SH-SY5Y (cell line): ENCODE measurements around the gene NPW.

Experiments
- GATA2 ChIP-seq: IDR thresholded peaks from 2 replicates; pipeline ENCODE4 v1.6.1; 2011; ENCODE audit warnings: mild to moderate bottlenecking, low read depth, low read length
- GATA3 ChIP-seq: IDR thresholded peaks from 2 replicates; pipeline ENCODE4 v1.6.1; 2011; ENCODE audit warnings: low read depth, mild to moderate bottlenecking, low read length, moderate library complexity

NPW gene

DNA sequence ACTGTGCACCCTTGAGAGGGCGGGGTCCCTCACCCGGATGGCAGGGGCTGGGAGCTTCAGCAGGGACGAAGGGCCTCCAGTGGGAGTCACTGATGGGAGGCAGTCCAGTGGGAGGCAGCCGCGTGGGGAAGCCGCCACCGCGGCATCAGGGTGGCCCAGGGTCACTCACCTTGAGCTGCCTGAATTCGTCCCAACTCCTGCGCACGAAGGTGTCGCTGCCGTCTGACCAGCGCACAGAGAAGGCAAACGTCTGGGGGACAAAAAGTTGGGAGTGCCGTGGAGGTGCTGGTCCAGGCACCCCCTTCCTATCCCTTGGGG lies 38.9 kb upstream of the NPW start:
- TF ChIP-seq GATA2 (no peak), GATA3 (no peak)

DNA sequence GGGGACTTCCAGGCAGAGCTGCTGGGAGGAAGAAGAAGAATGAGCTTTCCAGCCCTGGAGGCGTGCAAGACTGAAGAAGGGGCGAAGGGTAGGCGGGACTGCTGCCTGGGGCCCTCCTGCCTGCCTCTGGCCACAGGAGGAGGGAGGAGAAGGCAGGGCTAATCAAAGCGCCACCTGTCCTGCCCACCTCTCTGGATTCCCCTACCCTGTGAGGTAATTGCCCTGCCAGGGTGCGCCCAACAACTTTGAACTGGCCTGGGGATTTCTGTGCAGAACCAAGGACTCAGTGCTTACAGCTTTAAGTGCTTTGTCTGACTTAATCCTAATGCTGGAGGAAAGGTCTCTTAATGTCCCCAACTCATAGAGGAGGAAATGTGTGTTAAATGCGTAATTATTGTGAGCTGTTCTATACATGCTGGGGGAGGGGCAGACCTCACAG lies 38.2 kb upstream of the NPW start, which contains the start of gene NOXO1:
TSS of gene NOXO1 (minus strand) at position 72 of the 439 bp plus-strand sequence. CDS start 290 bp downstream, outside the sequence.
- TF ChIP-seq GATA2 = no peak
- no peak for TF ChIP-seq GATA3

DNA sequence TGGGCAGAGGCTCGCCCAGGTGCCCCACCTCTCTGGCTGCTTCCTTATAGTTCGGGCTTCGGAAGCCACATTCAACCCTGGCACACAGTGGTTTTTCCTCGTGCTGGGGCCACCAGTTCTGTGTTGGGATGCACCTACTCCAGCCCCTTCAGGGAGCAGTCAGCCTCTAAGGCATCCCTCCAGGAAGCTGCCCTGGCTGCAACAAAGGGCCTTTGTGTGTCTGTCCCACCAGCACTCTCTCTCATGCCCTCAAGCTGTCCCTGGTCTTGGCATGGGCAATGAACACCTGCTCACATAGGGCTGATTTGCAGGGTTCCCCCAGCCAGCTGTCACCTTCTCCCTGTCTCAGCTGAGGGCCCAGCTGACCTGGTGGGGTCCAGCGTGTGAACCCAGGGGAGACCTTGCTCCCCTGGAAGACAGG lies 37.6 kb upstream of the NPW start:
- no peak for TF ChIP-seq GATA2
- TF ChIP-seq GATA3 = no peak

GRCh38 chr16:1982991-1983543 lies 36.5 kb upstream of the NPW start:
- TF ChIP-seq GATA3 = no peak
- no peak for TF ChIP-seq GATA2

GRCh38 chr16:1983544-1984346 lies 35.8 kb upstream of the NPW start, which contains the start of gene GFER:
GFER (plus strand) TSS chr16:1984193; CDS start chr16:1984219, 26 bp downstream.
- no peak for TF ChIP-seq GATA2
- no peak for TF ChIP-seq GATA3

DNA sequence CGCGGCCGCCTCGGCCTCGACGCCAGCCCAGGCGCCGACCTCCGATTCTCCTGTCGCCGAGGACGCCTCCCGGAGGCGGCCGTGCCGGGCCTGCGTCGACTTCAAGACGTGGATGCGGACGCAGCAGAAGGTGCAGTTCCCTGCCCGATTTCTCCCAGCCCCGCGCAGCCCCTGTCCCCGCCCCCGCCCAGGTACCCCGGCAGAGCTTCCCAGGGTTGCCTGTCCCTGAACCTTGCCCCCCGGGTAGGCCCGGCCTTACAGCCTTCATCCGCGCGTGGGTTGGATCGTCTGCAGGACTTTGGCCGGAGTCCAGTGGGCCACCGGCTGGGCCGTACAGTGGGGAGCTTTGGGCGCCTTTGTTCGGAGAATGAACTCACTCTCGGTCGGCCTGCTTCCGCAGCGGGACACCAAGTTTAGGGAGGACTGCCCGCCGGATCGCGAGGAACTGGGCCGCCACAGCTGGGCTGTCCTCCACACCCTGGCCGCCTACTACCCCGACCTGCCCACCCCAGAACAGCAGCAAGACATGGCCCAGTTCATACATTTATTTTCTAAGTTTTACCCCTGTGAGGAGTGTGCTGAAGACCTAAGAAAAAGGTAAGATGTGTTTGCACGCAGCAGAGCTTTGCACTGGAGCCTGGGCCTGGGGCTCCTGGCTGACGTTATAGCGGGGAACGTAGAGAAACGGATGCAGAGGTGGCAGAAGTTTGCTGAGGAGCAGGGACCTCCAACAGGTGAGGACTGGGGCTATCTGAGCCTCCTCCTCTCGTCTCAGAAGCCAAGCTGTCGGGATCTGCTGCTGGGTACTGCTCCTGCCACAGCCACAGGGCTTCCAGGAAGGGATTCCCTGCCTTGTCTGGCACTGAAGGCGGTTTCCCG lies 35.0 kb upstream of the NPW start:
- no peak for TF ChIP-seq GATA2
- TF ChIP-seq GATA3 = no peak

- no peak for TF ChIP-seq GATA2
- no peak for TF ChIP-seq GATA3
These were observed 34.0 kb upstream of the NPW start for GRCh38 chr16:1985466-1986150.

DNA sequence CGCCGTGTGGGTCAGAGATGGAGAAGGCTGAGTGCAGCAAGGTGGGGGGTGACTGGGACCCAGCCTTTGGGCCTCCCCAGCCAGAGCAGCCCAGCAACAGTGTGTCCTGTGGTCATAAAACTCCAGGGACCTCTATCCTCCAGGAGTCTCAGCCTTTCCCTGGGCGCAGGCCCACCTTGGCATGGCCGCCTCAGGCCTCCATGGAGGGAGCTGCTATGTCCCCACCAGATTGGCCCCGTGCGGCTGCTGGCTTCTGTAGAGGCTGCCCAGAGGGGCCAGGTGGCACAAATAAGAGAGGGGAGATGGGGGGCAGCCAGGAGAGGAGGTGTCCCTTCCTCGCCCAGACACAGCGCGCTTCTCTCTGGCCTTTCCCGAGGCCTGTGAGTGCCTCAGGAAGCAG lies 32.4 kb upstream of the NPW start:
- TF ChIP-seq GATA3 = no peak
- no peak for TF ChIP-seq GATA2

DNA sequence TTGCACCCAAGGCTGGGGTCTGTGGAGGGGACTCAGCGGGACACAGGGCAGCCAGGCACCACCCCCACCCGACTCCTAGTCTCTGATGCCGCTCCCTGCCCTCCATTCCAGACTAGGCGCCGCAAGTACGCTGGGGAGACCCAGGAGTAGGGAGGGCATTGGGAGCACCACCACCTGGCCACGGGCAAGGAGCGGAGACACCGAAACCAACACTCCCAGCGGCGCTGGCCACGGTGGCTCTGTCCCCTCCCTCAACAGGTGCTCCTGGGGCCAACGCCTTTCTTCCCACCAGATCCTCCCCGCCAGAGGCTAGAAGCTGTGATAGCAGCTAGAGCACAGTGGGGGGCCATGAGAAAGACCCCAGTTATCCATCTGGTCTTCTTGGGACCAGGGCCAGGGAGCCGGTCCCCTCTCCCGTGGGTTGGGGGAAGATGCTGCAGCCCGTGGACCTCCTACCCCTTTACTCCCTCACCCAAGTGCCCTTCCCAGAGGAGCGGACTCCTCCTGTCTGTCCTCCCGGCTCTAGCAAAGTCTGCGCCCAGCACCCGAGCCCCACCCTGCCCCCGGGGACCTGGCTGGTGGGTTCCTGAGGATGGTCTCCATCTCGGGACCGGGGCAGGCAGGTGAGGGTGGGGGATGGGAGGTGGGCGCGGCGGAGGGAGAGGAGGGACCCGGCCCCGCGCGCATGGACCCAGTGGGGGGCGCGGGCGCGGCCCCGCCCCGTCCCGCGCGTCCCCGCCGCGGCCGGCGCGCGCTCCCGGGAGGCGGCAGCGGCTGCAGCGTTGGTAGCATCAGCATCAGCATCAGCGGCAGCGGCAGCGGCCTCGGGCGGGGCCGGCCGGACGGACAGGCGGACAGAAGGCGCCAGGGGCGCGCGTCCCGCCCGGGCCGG lies 30.1 kb upstream of the NPW start, which contains the start of gene SYNGR3:
TSS of gene SYNGR3 (plus strand) at position 762 of the 892 bp plus-strand sequence. CDS start 133 bp downstream, outside the sequence.
- no peak for TF ChIP-seq GATA3
- no peak for TF ChIP-seq GATA2

DNA sequence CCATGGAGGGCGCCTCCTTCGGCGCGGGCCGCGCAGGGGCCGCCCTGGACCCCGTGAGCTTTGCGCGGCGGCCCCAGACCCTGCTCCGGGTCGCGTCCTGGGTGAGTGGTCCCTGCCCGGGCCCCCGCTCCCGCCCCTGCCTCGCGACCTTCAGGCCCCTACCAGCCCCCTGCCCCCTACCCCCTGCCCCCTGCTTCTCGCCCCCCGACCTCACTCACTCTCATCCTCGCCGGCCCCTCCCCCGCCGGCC lies 29.6 kb upstream of the NPW start:
- TF ChIP-seq GATA3 (no peak), GATA2 (no peak)

- TF ChIP-seq GATA3 (no peak), GATA2 (no peak)
These were observed 29.0 kb upstream of the NPW start for GRCh38 chr16:1990351-1991134.

- TF ChIP-seq GATA2 (no peak), GATA3 (no peak)
These were observed 28.4 kb upstream of the NPW start for GRCh38 chr16:1991135-1991551.
